GM19023 (cell line): ENCODE results near the gene KCNQ5.

ENCODE experiments used
- ATAC-seq: cut with Tn5 transposase; IDR thresholded peaks from one replicate; pipeline ENCODE4 v1.9.1; 2021; ENCODE audit warnings: mild to moderate bottlenecking, moderate library complexity; ENCODE audit not compliant: unreplicated experiment

The KCNQ5 gene

GRCh38 chr6:73086726-73087125 lies 464.9 kb downstream of the KCNQ5 start:
- no peak for ATAC-seq

DNA sequence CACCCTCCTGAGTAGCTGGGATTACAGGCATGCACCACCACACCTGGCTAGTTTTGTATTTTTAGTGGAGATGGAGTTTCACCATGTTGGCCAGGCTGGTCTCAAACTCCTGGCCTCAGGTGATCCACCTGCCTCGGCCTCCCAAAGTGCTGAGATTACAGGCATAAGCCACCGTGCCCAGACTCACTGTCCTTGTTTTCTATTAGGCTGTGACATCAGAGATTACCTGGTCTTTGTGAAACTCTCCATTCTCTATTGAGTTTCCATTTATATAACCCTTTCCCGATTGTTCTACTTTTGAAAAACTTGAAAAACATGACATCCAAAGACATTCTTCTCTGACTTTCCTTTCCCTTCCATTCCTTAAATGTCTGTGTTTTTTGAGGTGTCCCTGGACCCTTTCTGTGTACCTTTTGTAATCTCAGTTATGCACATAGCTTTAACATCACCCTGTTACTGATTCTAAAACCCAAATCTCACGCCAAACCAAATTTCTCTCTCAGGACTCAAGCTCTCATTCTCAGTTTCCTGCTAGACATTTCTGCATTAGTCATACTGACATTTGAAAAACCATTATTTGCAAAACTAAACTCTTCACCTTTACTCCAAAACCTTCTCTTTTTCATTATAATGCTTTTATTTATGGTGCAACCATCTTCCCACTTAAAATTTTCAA lies 466.4 kb downstream of the KCNQ5 start:
- peak; percentile 69 for ATAC-seq

DNA sequence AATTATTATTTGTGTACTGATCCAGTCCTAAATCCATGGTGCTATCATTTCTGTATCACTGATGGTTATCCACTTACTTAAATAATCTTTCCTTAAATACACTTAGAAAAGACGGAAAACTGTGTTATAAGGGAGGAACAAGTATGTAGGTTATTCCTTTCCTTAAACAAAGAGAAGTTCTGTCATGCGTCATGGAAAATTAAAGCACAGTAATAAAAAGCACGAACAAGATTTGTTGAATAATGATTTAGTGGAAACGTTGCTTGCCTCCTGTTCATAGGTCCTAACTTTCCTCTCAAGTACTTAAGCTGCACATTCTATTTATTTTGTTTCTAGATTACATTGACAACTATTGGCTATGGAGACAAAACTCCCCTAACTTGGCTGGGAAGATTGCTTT lies 483.1 kb downstream of the KCNQ5 start:
- ATAC-seq: no peak

GRCh38 chr6:73107016-73107415 lies 485.2 kb downstream of the KCNQ5 start:
- no peak for ATAC-seq

DNA sequence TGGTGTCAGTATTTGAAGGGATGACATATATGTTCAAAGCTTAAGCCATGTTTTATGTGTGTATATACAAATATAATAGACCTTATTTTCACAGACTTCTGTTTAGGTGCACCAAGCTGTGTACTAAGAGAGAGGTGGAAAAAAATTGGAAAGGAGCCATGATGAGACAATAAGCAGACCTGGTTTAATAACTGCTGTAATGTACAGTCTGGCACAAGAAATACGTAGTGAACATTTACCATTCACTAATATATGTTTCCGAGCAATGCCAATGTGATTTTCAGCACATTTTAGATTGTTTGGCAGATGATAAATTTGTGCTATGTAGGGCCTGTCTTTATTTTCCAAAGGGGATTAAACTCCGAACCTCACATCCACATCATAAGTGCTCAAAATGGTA lies 487.1 kb downstream of the KCNQ5 start:
- no peak for ATAC-seq

DNA sequence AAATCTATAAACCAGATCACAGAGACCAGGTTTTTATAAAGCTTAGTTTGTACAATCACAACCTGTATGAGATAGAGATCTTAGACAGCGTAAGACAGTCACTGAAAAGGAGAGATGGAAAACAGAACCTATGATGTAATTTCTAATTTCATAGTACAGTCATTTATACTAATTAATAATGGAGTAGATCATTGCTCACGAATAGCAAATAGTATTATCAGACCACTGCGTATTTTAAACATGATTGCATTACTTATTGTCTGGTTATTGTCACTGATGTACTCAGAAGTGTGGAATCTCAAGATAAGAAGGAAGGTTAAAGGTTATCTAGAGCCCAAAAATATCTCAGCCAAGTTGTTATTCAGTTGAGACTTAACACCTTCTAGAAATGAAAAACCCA lies 487.8 kb downstream of the KCNQ5 start:
- no peak for ATAC-seq

- ATAC-seq: no peak
Observed at GRCh38 chr6:73116330-73116729, 494.5 kb downstream of the KCNQ5 start.

DNA sequence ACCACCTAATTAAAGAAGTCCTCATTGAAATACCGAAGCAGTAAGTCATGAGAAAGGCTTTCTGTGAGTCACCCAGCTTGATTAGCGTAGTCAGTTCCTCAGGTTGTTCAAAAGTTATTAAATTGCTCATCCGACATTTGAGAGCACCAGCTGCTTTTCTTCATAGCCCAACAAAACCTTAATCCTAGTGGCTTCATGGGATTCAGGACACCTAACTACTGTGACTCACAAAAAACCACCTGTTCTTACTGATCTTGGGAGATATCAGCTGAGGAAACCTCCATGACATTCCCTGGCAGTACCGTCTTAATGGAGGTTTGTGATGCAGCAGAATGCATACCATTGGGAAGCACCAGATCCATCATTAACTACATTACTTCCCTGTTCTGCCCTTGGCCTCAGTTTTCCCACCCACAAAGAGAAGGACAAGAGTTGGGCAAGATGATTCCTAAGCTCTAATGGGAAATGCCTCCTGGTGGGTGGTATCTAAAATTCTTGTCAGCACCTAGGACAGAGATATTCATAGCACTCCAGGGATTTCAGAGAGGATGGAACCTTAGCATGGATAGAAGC lies 499.6 kb downstream of the KCNQ5 start:
- ATAC-seq: no peak

DNA sequence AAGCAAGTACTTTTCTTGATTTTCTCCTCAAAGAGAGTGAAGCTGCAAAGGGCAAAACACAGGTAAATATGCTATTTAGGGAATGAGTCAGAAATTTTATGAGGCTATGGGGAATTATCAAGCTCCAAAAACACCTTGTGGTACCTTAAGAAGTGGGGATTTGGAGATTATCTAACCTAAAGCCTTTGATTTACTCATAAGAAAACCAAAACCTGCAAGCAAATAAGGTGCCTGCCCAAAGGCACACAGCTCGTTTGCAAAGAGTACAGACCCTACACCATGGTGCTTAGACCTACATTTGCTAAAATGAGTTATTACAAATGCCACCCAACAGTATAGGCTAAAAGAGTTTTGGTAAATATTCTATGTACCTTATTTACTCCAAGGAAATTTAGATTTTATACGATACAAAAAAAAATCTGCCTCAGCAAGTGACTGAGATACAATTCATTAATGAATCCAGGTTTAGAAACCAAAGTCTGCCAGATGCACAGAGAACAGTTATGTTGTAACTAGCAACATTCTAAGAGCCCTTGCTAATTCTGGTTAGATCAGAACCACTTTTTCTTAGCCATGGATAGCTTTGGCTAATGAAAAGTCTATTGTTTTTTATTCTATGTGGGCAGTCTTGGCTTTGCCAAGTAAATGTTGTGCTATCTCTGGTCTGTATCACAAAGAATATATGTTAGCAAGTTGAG lies 501.9 kb downstream of the KCNQ5 start:
- peak; percentile 87 for ATAC-seq

DNA sequence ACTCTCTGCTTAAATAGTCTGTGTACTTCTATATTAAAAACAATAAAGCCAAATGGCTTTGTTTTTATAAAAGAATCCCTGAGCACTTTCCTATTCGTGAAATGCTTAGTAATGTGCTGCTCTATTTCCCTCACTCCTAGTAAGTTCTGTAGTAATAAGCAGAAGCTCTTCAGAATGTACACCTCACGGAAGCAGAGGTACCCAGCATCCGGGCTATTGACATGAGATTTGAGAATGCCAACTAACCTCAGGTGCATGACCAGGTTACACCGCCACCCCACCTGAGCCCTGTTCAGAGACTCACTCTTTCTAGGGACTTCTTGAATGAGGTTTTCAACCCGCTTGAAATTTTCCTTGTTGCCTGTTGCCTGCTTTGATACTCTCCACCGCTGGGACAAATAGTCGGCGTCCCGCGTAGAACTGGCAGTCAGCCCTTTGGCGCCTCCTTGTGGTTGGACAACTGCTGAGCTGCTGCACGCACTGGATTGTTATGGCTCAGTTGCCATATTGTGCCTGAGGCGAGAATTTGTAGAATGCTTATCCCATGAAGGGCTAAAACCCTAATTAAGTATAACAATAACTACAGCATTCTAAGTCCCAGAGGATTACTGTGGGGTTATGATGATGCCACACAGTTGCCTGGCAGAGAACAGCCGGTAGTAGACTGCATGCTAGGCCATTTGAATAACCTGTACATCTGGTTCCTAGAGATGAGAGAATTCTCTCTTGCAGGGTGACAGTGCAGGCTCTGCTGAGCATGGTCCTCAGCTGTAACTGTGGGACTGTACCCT lies 508.0 kb downstream of the KCNQ5 start:
- ATAC-seq: peak; percentile 98

DNA sequence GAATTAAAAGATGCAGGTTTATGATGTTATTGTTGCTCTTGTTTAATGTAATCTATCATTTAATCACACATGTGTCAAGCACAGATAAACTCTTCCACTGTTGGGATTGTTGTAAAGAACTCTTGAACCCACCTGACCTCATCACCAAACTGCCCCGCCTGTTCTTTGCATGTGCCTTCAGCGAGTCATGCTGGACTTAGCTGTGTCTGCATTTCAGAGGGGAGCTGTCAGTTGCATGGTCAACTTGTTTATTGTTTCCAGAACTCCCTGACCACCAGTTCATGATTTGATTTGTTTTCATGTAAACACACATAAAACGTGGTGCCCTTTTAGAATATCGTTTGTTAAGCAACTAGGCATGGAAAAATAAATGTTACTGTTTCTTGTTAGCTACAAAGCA lies 509.8 kb downstream of the KCNQ5 start:
- no peak for ATAC-seq

GRCh38 chr6:73134588-73134987 lies 512.7 kb downstream of the KCNQ5 start:
- no peak for ATAC-seq

DNA sequence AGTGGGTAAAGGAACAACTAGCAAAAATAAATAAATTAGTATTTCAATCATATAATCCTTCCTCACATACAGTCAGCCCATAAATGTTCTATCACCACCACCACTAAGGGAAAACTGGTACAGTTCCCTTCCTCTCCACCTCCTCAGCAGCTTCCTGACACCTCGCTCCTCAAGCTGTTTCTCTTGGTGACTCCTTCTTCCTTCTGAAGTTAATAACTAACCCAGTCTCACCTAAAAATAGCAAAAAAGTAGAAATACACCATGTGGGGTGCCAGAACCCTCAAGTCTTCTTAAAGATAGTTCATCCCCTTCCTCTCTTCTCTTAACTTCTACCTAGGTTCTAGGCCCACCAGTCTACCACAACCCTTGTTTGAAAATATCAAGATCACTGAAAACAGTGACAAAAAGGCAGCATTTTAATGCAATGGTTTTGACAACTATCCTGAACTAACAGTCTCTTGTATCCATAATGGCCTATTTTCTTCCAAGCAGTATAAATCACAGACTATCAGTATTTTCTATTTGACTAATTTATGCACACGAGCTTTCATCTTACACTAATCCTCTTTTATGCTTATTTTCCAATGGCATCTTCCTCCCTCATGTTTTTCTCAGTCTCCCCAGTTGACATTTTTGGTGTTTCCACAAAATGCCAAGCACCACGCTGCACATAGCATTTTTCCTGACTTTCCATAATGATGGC lies 518.0 kb downstream of the KCNQ5 start:
- no peak for ATAC-seq

DNA sequence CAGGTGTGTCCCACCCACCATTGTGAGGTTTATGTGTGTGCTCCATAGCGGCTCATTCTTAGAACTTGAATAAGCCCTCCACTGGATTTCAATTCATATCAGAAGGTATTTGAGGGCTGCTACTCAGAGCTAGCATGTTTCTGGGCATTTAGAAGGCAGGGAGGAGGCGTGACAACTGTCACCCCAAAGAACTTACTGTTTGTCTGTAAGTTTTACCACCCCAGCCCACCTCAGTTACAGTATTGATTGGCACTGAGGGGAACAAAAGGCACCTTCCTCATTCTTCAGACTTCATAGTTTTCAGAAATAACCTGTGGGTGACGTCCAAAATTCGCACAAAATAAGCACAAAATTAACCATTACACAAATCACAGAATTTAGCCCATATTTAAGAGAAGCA lies 521.7 kb downstream of the KCNQ5 start:
- no peak for ATAC-seq

GRCh38 chr6:73144516-73144915 lies 522.7 kb downstream of the KCNQ5 start:
- ATAC-seq: no peak

DNA sequence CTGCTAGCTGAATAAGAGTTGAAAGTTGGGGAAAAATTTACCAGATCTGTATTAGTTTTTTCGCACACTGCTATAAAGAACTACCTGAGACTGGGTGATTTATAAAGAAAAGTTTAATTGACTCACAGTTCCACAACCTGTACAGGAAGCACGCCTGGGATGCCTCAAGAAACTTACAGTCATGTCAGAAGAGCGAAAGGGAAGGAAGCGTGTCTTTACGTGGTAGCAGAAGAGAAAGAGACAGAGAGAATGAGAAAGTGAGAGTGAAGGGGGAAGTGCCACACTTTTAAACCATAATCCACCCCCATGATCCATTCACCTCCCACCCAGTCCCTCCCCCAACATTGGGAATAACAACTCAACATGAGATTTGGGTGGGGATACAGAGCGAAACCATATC lies 523.8 kb downstream of the KCNQ5 start:
- ATAC-seq: peak; percentile 76

GRCh38 chr6:73151732-73152131 lies 529.9 kb downstream of the KCNQ5 start:
- no peak for ATAC-seq

GRCh38 chr6:73152556-73152955 lies 530.7 kb downstream of the KCNQ5 start:
- no peak for ATAC-seq

DNA sequence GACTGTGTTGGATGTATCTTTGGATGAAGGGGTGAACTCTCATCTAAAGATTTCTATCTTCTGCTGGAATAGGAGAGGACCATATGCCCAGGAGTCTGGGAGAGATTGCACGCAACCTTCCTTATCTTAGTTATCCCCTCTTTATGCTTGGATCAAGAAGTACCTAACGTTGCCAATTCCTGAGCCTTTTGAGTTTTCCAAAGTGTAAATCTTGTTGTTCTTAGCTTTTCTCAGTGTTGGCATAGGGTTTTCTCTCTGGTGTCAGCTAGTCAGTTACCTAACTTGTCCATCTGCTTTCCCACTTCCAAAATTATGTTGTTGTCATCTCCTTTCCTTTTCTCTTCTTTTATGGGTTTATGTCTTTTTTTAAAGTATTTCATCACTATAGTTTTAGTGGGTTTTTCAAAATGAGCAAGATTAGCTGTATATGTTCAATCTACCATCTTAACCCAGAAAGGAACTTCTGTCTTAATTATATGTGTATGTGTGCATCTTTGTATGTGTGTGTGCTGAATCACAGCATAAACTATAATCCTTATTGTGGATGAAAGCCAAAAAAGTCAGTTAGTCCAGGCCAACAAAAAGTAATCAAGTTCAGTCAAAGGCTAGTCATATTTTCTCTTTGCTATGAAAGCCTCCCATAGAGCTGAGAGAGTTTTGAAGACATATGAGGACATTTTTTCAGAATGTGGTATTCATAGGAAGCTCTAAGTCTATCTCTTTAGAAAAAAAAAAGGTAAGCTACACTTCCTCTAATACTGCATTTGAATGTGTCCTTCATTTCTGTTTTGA lies 531.3 kb downstream of the KCNQ5 start:
- ATAC-seq: no peak
